GM19025 (cell line): Measurements from ENCODE around the gene SPDYE2.
"Not testable (repeated sequence)": the region's sequence is repeated elsewhere in the genome, so short reads cannot be mapped to it uniquely, and the experiment has no call there.

ENCODE experiments used
- ATAC-seq: cut with Tn5 transposase; IDR thresholded peaks from one replicate; pipeline ENCODE4 v1.9.1; 2021; ENCODE audit warnings: mild to moderate bottlenecking, low read depth, moderate library complexity; ENCODE audit not compliant: unreplicated experiment

The SPDYE2 gene

GRCh38 chr7:102550808-102551422 is at the start of gene SPDYE2:
Gene SPDYE2 (plus strand): TSS chr7:102551226. CDS start chr7:102553256, 2,030 bp downstream.
- not testable (repeated sequence) for ATAC-seq

GRCh38 chr7:102503141-102503540 is 47.9 kb upstream of the SPDYE2 start:
- not testable (repeated sequence) for ATAC-seq

- not testable (repeated sequence) for ATAC-seq
Observed at GRCh38 chr7:102505298-102506185, 45.5 kb upstream of the SPDYE2 start.

GRCh38 chr7:102507410-102508088 is 43.5 kb upstream of the SPDYE2 start:
- ATAC-seq, result not testable (repeated sequence)

- not testable (repeated sequence) for ATAC-seq
Observed at GRCh38 chr7:102510575-102510974, 40.5 kb upstream of the SPDYE2 start.

GRCh38 chr7:102511860-102512522 is 39.0 kb upstream of the SPDYE2 start:
- ATAC-seq, result peak; percentile 35

- ATAC-seq, result not testable (repeated sequence)
Observed at GRCh38 chr7:102512642-102513221, 38.3 kb upstream of the SPDYE2 start.

GRCh38 chr7:102514881-102515721 is 35.9 kb upstream of the SPDYE2 start:
- ATAC-seq, result peak; percentile 63

GRCh38 chr7:102515889-102516288 is 35.1 kb upstream of the SPDYE2 start:
- ATAC-seq, result not testable (repeated sequence)

- ATAC-seq, result not testable (repeated sequence)
Observed at GRCh38 chr7:102516951-102517350, 34.1 kb upstream of the SPDYE2 start.

GRCh38 chr7:102517550-102518147 is 33.4 kb upstream of the SPDYE2 start, which contains the start of gene RASA4B:
Gene RASA4B (minus strand): TSS chr7:102517777. CDS start chr7:102517710, 67 bp downstream.
- ATAC-seq, result peak; percentile 74

- not testable (repeated sequence) for ATAC-seq
Observed at GRCh38 chr7:102520797-102521196, 30.2 kb upstream of the SPDYE2 start.

- ATAC-seq, result not testable (repeated sequence)
Observed at GRCh38 chr7:102524803-102525202, 26.2 kb upstream of the SPDYE2 start.

GRCh38 chr7:102527182-102527581 is 23.8 kb upstream of the SPDYE2 start:
- not testable (repeated sequence) for ATAC-seq

- ATAC-seq, result not testable (repeated sequence)
Observed at GRCh38 chr7:102527822-102528793, 22.9 kb upstream of the SPDYE2 start.

GRCh38 chr7:102531583-102531982 is 19.4 kb upstream of the SPDYE2 start:
- ATAC-seq, result not testable (repeated sequence)

GRCh38 chr7:102532127-102532526 is 18.9 kb upstream of the SPDYE2 start:
- not testable (repeated sequence) for ATAC-seq
